ENCODE measurements around the gene RPL6. TPM values are rescaled to one million over a fixed set of nuclear protein-coding genes. Genes with fewer than 3 reads are reported as not detected.

The RPL6 gene
- total and polyA plus RNA-seq, 10 of the 15 experiments (the other 5 are each of a cell fraction or from before 2014, with no cell fraction given), result 801 to 3,690 (median 2,265) TPM

GRCh38 chr12:112367965-112368364, 41.4 kb downstream of the RPL6 start:
- H3K79me2 ChIP-seq (ENCODE audit: control insufficient read depth, insufficient read depth, low read length), result peaks cover 30% of the 10 kb centered on the region
- FAIRE-seq, result no peak
- SMC1A ChIA-PET (ENCODE audit: uncharacterized antibody, unreplicated experiment), result interaction anchor here (1.2 kb wide), 1 partner anchor 17 kb away, joined by 3 read pairs; no protein-coding TSS in a partner anchor
- TF ChIP-seq POLR2A (IDR thresholded peaks at IDR 0.05; ENCODE audit: low read depth, low read length), result no peak
- no peak for TF ChIP-seq ASH2L (IDR thresholded peaks at IDR 0.05; ENCODE audit: borderline replicate concordance, low read depth)
- no peak for TF ChIP-seq MEF2B (IDR thresholded peaks at IDR 0.05; ENCODE audit: partially characterized antibody, poor library complexity, severe bottlenecking)
- no peak for TF ChIP-seq POU2F2 (IDR thresholded peaks at IDR 0.05; ENCODE audit: borderline replicate concordance, low read depth, low read length)
- TF ChIP-seq GABPA (IDR thresholded peaks at IDR 0.05; ENCODE audit: low read depth), result no peak
- no peak for TF ChIP-seq CBFB (IDR thresholded peaks at IDR 0.05; ENCODE audit: low read depth)
- no peak for TF ChIP-seq CBX5 (IDR thresholded peaks at IDR 0.05; ENCODE audit: low read depth)
- 97% methylated on average over 3 of the region's 3 CpGs for WGBS (ENCODE audit: insufficient coverage, insufficient replicate concordance, low lambda C conversion rate, missing lambda C conversion rate)
- H4K20me1 ChIP-seq (ENCODE audit: control insufficient read depth, insufficient read depth), result no peaks in the 10 kb centered on the region
- CTCF ChIA-PET, result no interaction called here
- in situ Hi-C loops (cut with MboI) (no loop called here), intact Hi-C loops (cut with micrococcal nuclease; ENCODE audit: unreplicated experiment) (no loop called here)
- H3K9ac ChIP-seq (ENCODE audit: control insufficient read depth, insufficient read depth, low read length), result no peak overlapping the region
- H3K4me1 ChIP-seq (ENCODE audit: control insufficient read depth, insufficient read depth, low read length), result peaks cover 5% of the 10 kb centered on the region; the same call in 1 of the 2 replicates
- RAD21 ChIA-PET (ENCODE audit: unreplicated experiment), result interaction anchor here (1.3 kb wide), 1 partner anchor 19 kb away, joined by 3 read pairs; no protein-coding TSS in a partner anchor
- H3K36me3 ChIP-seq (ENCODE audit: control insufficient read depth in 2 of 2, insufficient read depth in 2 of 2, low read length in 1 of 2), result no peaks in the 10 kb centered on the region; a peak in 1 of 4 replicates
- no peak overlapping the region for H3K4me3 ChIP-seq
- no peaks in the 10 kb centered on the region for H3K27me3 ChIP-seq (replicated peaks in 1 of 2; ENCODE audit: control insufficient read depth in 2 of 2, insufficient read depth in 2 of 2, low read length in 1 of 2)
- H3K27ac ChIP-seq (ENCODE audit: control insufficient read depth, insufficient read depth), result no peak overlapping the region
- no peak overlapping the region for H3K4me2 ChIP-seq (ENCODE audit: control insufficient read depth, insufficient read depth)
- H2AFZ ChIP-seq (ENCODE audit: control insufficient read depth, low read depth, low read length), result no peak overlapping the region
- no peak for ATAC-seq
- BruUV-seq (replicated peaks), result TSS peak; percentile 26
- POLR2A ChIA-PET, result no interaction called here
- no peak for DNase-seq (ENCODE audit: low read depth, low spot score)
- H3K9me3 ChIP-seq (replicated peaks; ENCODE audit: control insufficient read depth, insufficient read depth, low read length), result no peaks in the 10 kb centered on the region

DNA sequence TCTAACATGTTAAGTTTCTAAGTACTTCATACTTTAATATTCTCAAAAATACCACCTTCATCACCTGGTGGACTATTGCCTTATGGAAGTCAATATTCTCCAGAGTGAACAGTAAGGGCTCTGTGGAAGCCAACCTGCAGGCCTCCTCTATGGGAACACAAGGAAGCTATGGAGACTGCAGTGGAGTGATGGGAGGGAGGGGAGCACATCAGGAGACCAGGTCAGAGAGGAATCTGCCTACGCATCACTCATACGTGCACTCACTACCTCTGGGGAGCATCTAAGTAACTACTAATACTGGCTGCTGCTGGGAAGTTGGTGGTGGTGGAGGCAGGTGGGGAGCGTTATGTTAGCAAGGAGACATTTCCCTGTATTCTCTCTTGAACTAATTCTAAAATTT, 47.1 kb downstream of the RPL6 start:
- ATAC-seq (no peak), DNase-seq (ENCODE audit: low read depth, low spot score) (no peak), FAIRE-seq (no peak)
- no peak overlapping the region for H3K4me3 ChIP-seq
- H4K20me1 ChIP-seq (ENCODE audit: control insufficient read depth, insufficient read depth), result no peaks in the 10 kb centered on the region
- no peaks in the 10 kb centered on the region for H3K9me3 ChIP-seq (replicated peaks; ENCODE audit: control insufficient read depth, insufficient read depth, low read length)
- intact Hi-C loops (cut with micrococcal nuclease; ENCODE audit: unreplicated experiment), result no loop called here
- peaks cover 8% of the 10 kb centered on the region for H3K79me2 ChIP-seq (ENCODE audit: control insufficient read depth, insufficient read depth, low read length)
- in situ Hi-C loops (cut with MboI), result no loop called here
- RAD21 ChIA-PET (ENCODE audit: unreplicated experiment), result no interaction called here
- CTCF ChIA-PET, result interaction anchor here (1.1 kb wide), 1 partner anchor 11 kb away, joined by 3 read pairs; no protein-coding TSS in a partner anchor
- POLR2A ChIA-PET, result interaction anchor here (0.6 kb wide), 1 partner anchor 14 kb away, joined by 4 read pairs; no protein-coding TSS in a partner anchor
- H3K27ac ChIP-seq (ENCODE audit: control insufficient read depth, insufficient read depth), result no peak overlapping the region
- H3K9ac ChIP-seq (ENCODE audit: control insufficient read depth, insufficient read depth, low read length), result no peak overlapping the region
- SMC1A ChIA-PET (ENCODE audit: uncharacterized antibody, unreplicated experiment), result interaction anchor here (1.1 kb wide), 1 partner anchor 139 kb away, joined by 3 read pairs; no protein-coding TSS in a partner anchor
- 96% methylated on average over 3 of the region's 3 CpGs for WGBS (ENCODE audit: insufficient coverage, insufficient replicate concordance, low lambda C conversion rate, missing lambda C conversion rate)
- no peaks in the 10 kb centered on the region for H3K4me1 ChIP-seq (ENCODE audit: control insufficient read depth, insufficient read depth, low read length)
- no peak overlapping the region for H3K4me2 ChIP-seq (ENCODE audit: control insufficient read depth, insufficient read depth)
- H3K27me3 ChIP-seq (replicated peaks in 1 of 2; ENCODE audit: control insufficient read depth in 2 of 2, insufficient read depth in 2 of 2, low read length in 1 of 2), result no peaks in the 10 kb centered on the region
- H2AFZ ChIP-seq (ENCODE audit: control insufficient read depth, low read depth, low read length), result no peak overlapping the region
- BruUV-seq (replicated peaks), result no TSS peak
- no peaks in the 10 kb centered on the region for H3K36me3 ChIP-seq (ENCODE audit: control insufficient read depth in 2 of 2, insufficient read depth in 2 of 2, low read length in 1 of 2)
- TF ChIP-seq MTA2 (IDR thresholded peaks at IDR 0.05; ENCODE audit: low read depth), result no peak
- no peak for TF ChIP-seq POLR2A (IDR thresholded peaks at IDR 0.05; ENCODE audit: low read depth, low read length)
- no peak for TF ChIP-seq RAD21 (IDR thresholded peaks at IDR 0.05; ENCODE audit: insufficient read depth, low read depth, low read length)
- no peak for TF ChIP-seq MTA3 (IDR thresholded peaks at IDR 0.05; ENCODE audit: borderline replicate concordance, low read length)
- TF ChIP-seq, protein P1, sequence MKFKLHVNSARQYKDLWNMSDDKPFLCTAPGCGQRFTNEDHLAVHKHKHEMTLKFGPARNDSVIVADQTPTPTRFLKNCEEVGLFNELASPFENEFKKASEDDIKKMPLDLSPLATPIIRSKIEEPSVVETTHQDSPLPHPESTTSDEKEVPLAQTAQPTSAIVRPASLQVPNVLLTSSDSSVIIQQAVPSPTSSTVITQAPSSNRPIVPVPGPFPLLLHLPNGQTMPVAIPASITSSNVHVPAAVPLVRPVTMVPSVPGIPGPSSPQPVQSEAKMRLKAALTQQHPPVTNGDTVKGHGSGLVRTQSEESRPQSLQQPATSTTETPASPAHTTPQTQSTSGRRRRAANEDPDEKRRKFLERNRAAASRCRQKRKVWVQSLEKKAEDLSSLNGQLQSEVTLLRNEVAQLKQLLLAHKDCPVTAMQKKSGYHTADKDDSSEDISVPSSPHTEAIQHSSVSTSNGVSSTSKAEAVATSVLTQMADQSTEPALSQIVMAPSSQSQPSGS (IDR thresholded peaks at IDR 0.05; ENCODE audit: low read length), result no peak
- no peak for TF ChIP-seq STAT1 (conservative IDR thresholded peaks at IDR 0.05)
- no peak for TF ChIP-seq HDAC2 (IDR thresholded peaks at IDR 0.05)
- TF ChIP-seq, protein P2, sequence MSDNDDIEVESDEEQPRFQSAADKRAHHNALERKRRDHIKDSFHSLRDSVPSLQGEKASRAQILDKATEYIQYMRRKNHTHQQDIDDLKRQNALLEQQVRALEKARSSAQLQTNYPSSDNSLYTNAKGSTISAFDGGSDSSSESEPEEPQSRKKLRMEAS (IDR thresholded peaks at IDR 0.05; ENCODE audit: low read depth, low read length), result no peak
- no peak for TF ChIP-seq USF2 (IDR thresholded peaks at IDR 0.05; ENCODE audit: borderline replicate concordance, low read depth, low read length)
- TF ChIP-seq RFX5 (IDR thresholded peaks at IDR 0.05; ENCODE audit: low read depth, low read length), result no peak
- no peak for TF ChIP-seq HDGF (IDR thresholded peaks at IDR 0.05)

Measured in GM12878 (cell line).